Measurements from ENCODE around the gene BRI3.
A peak's percentile ranks its signal among the peaks of the same experiment; 100 is the strongest.

BRI3 gene

DNA sequence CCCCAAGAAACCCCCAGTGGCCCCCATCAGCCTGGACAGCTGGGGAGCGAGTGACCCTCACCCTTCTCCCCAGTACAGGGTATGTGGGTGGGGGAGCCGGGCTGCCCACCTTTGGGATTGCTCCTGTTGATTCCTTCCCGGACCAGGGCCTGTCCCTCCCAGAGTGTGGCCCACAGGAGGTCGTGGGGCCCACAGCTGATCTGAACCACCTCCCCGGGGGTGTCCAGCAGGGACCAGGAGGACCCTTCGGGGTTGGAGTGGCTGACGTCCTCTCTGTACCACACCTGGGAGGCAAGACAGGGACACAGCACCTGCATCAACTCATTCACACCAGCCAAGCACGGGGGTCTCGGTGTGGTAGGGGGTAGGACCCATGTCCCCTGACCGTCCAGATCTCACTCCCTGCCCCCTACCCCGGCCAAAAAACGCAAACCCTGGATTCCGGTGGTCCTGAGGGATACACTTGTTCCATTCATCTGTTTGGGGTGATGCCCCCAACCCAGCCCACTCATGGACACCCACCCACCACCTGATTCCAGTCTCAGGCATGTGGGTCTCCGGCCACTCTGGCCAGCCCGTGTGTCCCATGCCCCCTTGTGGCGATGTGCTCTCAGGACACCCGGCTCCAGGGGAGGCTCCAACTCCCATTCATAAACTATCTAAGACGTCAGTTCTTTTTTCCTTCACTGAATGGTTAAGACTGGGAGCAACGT lies 40.4 kb upstream of the BRI3 start:
- Histone ChIP-seq H3K4me3 (ENCODE audit: low read depth in 1 of 2, low read length in 2 of 2) (no peak overlapping the region), H3K9me3 (ENCODE audit: control insufficient read depth in 1 of 2, low read length in 2 of 2) (no peaks in the 10 kb centered on the region), H3K9ac (ENCODE audit: low read depth in 1 of 2, low read length in 2 of 2) (no peak overlapping the region), H3K36me3 (ENCODE audit: control insufficient read depth in 1 of 2, insufficient read depth in 2 of 2, low read length in 2 of 2) (peaks cover 8 to 25% of the 10 kb centered on the region in 2 donors), H3K27me3 (ENCODE audit: control insufficient read depth in 1 of 2, insufficient read depth in 2 of 2, low read length in 2 of 2) (no peaks in the 10 kb centered on the region), H3K27ac (ENCODE audit: low read depth, low read length) (no peak overlapping the region), H3K4me1 (ENCODE audit: control insufficient read depth in 1 of 2, insufficient read depth in 2 of 2, low read length in 2 of 2) (no peaks in the 10 kb centered on the region)

DNA sequence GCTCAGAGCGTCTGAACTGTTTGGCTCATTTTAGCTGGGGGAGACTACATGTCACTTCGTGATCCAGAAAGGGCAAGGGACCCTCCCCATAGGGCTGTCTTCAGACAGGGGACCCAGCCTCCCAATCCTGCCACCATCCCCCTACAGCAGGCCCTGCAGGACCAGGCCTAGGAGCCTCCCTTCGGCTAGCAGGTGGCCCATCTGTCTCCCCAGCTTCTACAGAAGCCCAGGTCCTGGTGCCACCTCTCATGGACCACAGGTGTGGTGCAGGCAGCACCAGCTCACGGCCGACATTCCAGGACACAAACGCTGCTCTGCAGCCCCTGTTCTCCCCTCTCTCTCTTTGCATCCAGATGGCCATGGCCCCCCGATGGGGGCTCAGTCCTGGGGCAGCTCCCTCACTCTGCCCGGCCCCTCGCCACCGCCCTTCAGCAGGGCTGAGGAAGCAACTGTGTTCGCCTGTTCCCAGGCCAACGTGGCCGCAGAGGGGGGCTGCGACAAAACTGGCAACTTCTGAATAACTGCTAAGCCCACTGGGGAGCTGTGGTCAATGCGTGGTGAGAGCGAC lies 39.7 kb upstream of the BRI3 start:
- Histone ChIP-seq H3K9ac (ENCODE audit: low read depth in 1 of 2, low read length in 2 of 2) (no peak overlapping the region), H3K27me3 (ENCODE audit: control insufficient read depth in 1 of 2, insufficient read depth in 2 of 2, low read length in 2 of 2) (no peaks in the 10 kb centered on the region), H3K36me3 (ENCODE audit: control insufficient read depth in 1 of 2, insufficient read depth in 2 of 2, low read length in 2 of 2) (peaks cover 6 to 25% of the 10 kb centered on the region in 2 donors), H3K9me3 (ENCODE audit: control insufficient read depth in 1 of 2, low read length in 2 of 2) (no peaks in the 10 kb centered on the region), H3K4me3 (ENCODE audit: low read depth in 1 of 2, low read length in 2 of 2) (no peak overlapping the region), H3K27ac (ENCODE audit: low read depth, low read length) (no peak overlapping the region), H3K4me1 (ENCODE audit: control insufficient read depth in 1 of 2, insufficient read depth in 2 of 2, low read length in 2 of 2) (no peaks in the 10 kb centered on the region)

GRCh38 chr7:98242342-98242741 lies 39.1 kb upstream of the BRI3 start:
- no peak overlapping the region for H3K4me3 ChIP-seq (ENCODE audit: low read depth in 1 of 2, low read length in 2 of 2)
- no peak overlapping the region for H3K27ac ChIP-seq (ENCODE audit: low read depth, low read length)
- H3K27me3 ChIP-seq (ENCODE audit: control insufficient read depth in 1 of 2, insufficient read depth in 2 of 2, low read length in 2 of 2), result no peaks in the 10 kb centered on the region
- H3K4me1 ChIP-seq (ENCODE audit: control insufficient read depth in 1 of 2, insufficient read depth in 2 of 2, low read length in 2 of 2), result no peaks in the 10 kb centered on the region
- peaks cover 4 to 25% of the 10 kb centered on the region in 2 donors for H3K36me3 ChIP-seq (ENCODE audit: control insufficient read depth in 1 of 2, insufficient read depth in 2 of 2, low read length in 2 of 2)
- H3K9me3 ChIP-seq (ENCODE audit: control insufficient read depth in 1 of 2, low read length in 2 of 2), result no peaks in the 10 kb centered on the region
- no peak overlapping the region for H3K9ac ChIP-seq (ENCODE audit: low read depth in 1 of 2, low read length in 2 of 2)

- H3K36me3 ChIP-seq (ENCODE audit: control insufficient read depth in 1 of 2, insufficient read depth in 2 of 2, low read length in 2 of 2), result peaks cover 4 to 21% of the 10 kb centered on the region in 2 donors
- H3K4me1 ChIP-seq (ENCODE audit: control insufficient read depth in 1 of 2, insufficient read depth in 2 of 2, low read length in 2 of 2), result no peaks in the 10 kb centered on the region
- H3K9me3 ChIP-seq (ENCODE audit: control insufficient read depth in 1 of 2, low read length in 2 of 2), result no peaks in the 10 kb centered on the region
- H3K27me3 ChIP-seq (ENCODE audit: control insufficient read depth in 1 of 2, insufficient read depth in 2 of 2, low read length in 2 of 2), result no peaks in the 10 kb centered on the region
- no peak overlapping the region for H3K9ac ChIP-seq (ENCODE audit: low read depth in 1 of 2, low read length in 2 of 2)
- no peak overlapping the region for H3K4me3 ChIP-seq (ENCODE audit: low read depth in 1 of 2, low read length in 2 of 2)
- no peak overlapping the region for H3K27ac ChIP-seq (ENCODE audit: low read depth, low read length)
Observed at GRCh38 chr7:98242934-98243333, 38.6 kb upstream of the BRI3 start.

- Histone ChIP-seq H3K9me3 (ENCODE audit: control insufficient read depth in 1 of 2, low read length in 2 of 2) (no peaks in the 10 kb centered on the region), H3K4me1 (ENCODE audit: control insufficient read depth in 1 of 2, insufficient read depth in 2 of 2, low read length in 2 of 2) (peaks cover under 1 to 4% of the 10 kb centered on the region in 2 donors), H3K27me3 (ENCODE audit: control insufficient read depth in 1 of 2, insufficient read depth in 2 of 2, low read length in 2 of 2) (no peaks in the 10 kb centered on the region), H3K27ac (ENCODE audit: low read depth, low read length) (no peak overlapping the region), H3K4me3 (ENCODE audit: low read depth in 1 of 2, low read length in 2 of 2) (no peak overlapping the region), H3K36me3 (ENCODE audit: control insufficient read depth in 1 of 2, insufficient read depth in 2 of 2, low read length in 2 of 2) (peaks cover 0 to 10% of the 10 kb centered on the region in 2 donors), H3K9ac (ENCODE audit: low read depth in 1 of 2, low read length in 2 of 2) (no peak overlapping the region)
Observed at GRCh38 chr7:98244871-98245270, 36.6 kb upstream of the BRI3 start.

- H3K9me3 ChIP-seq (ENCODE audit: control insufficient read depth in 1 of 2, low read length in 2 of 2), result no peaks in the 10 kb centered on the region
- peaks cover 0 to 7% of the 10 kb centered on the region in 2 donors for H3K36me3 ChIP-seq (ENCODE audit: control insufficient read depth in 1 of 2, insufficient read depth in 2 of 2, low read length in 2 of 2)
- H3K27ac ChIP-seq (ENCODE audit: low read depth, low read length), result no peak overlapping the region
- no peak overlapping the region for H3K4me3 ChIP-seq (ENCODE audit: low read depth in 1 of 2, low read length in 2 of 2)
- no peak overlapping the region for H3K9ac ChIP-seq (ENCODE audit: low read depth in 1 of 2, low read length in 2 of 2)
- peaks cover 23 to 26% of the 10 kb centered on the region in 2 donors for H3K4me1 ChIP-seq (ENCODE audit: control insufficient read depth in 1 of 2, insufficient read depth in 2 of 2, low read length in 2 of 2)
- H3K27me3 ChIP-seq (ENCODE audit: control insufficient read depth in 1 of 2, insufficient read depth in 2 of 2, low read length in 2 of 2), result no peaks in the 10 kb centered on the region
Observed at GRCh38 chr7:98248156-98248555, 33.3 kb upstream of the BRI3 start.

DNA sequence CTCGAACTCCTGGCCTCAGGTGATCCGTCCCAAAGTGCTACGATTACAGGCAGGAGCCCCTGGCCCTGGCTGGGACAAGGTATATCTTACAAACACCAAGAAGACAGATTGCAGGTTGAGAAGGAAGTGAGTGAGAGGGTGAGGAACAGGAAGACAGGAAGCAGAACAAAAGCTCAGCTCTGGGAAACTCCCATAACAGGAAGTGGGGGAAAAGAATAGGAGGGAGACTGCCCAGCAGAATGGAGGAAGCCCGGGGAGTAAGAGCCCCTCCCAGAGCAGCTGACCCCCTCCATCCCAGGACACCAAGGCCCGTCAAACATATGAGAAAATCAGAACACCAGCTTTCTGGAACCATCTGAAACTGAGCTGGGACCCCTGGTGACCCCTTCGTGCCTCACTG lies 32.4 kb upstream of the BRI3 start:
- H3K9me3 ChIP-seq (ENCODE audit: control insufficient read depth in 1 of 2, low read length in 2 of 2), result no peaks in the 10 kb centered on the region
- H3K4me3 ChIP-seq (ENCODE audit: low read depth in 1 of 2, low read length in 2 of 2), result no peak overlapping the region
- H3K27ac ChIP-seq (ENCODE audit: low read depth, low read length), result no peak overlapping the region
- H3K4me1 ChIP-seq (ENCODE audit: control insufficient read depth in 1 of 2, insufficient read depth in 2 of 2, low read length in 2 of 2), result peaks cover 28 to 30% of the 10 kb centered on the region in 2 donors
- H3K36me3 ChIP-seq (ENCODE audit: control insufficient read depth in 1 of 2, insufficient read depth in 2 of 2, low read length in 2 of 2), result peaks cover 0 to 6% of the 10 kb centered on the region in 2 donors
- no peak overlapping the region for H3K9ac ChIP-seq (ENCODE audit: low read depth in 1 of 2, low read length in 2 of 2)
- H3K27me3 ChIP-seq (ENCODE audit: control insufficient read depth in 1 of 2, insufficient read depth in 2 of 2, low read length in 2 of 2), result no peaks in the 10 kb centered on the region

DNA sequence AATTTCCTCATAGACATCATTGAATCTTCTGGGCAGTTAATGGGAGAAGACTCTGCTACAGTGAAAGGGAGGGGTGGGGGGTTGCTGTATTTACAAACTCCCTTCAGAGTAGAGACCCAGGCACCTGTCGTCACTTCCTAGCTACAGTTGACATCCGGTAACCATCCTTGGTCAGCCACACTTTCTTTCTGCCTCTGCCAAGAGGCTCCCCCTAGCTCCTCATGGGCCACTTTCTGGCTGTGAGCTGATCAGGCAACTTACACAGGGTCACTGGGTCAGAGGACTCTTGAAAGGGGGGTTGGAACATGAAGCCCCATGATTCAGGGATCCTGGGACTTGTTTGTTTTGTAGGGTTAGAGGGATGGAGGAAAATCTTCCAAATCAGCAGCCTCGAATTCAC lies 30.7 kb upstream of the BRI3 start:
- Histone ChIP-seq H3K27me3 (ENCODE audit: control insufficient read depth in 1 of 2, insufficient read depth in 2 of 2, low read length in 2 of 2) (no peaks in the 10 kb centered on the region), H3K9ac (ENCODE audit: low read depth in 1 of 2, low read length in 2 of 2) (peak overlapping the region; percentile 81 to 84), H3K4me3 (ENCODE audit: low read depth in 1 of 2, low read length in 2 of 2) (peak overlapping the region; percentile 96 to 97), H3K4me1 (ENCODE audit: control insufficient read depth in 1 of 2, insufficient read depth in 2 of 2, low read length in 2 of 2) (peaks cover 28 to 30% of the 10 kb centered on the region in 2 donors), H3K36me3 (ENCODE audit: control insufficient read depth in 1 of 2, insufficient read depth in 2 of 2, low read length in 2 of 2) (peaks cover 0 to 6% of the 10 kb centered on the region in 2 donors), H3K9me3 (ENCODE audit: control insufficient read depth in 1 of 2, low read length in 2 of 2) (no peaks in the 10 kb centered on the region), H3K27ac (ENCODE audit: low read depth, low read length) (peak overlapping the region; percentile 26)

GRCh38 chr7:98251231-98251600 lies 30.3 kb upstream of the BRI3 start:
- peak overlapping the region; percentile 96 to 97 for H3K4me3 ChIP-seq (ENCODE audit: low read depth in 1 of 2, low read length in 2 of 2)
- H3K9ac ChIP-seq (ENCODE audit: low read depth in 1 of 2, low read length in 2 of 2), result peak overlapping the region; percentile 81 to 84
- H3K27me3 ChIP-seq (ENCODE audit: control insufficient read depth in 1 of 2, insufficient read depth in 2 of 2, low read length in 2 of 2), result no peaks in the 10 kb centered on the region
- peaks cover 0 to 6% of the 10 kb centered on the region in 2 donors for H3K36me3 ChIP-seq (ENCODE audit: control insufficient read depth in 1 of 2, insufficient read depth in 2 of 2, low read length in 2 of 2)
- peaks cover 28 to 30% of the 10 kb centered on the region in 2 donors for H3K4me1 ChIP-seq (ENCODE audit: control insufficient read depth in 1 of 2, insufficient read depth in 2 of 2, low read length in 2 of 2)
- no peaks in the 10 kb centered on the region for H3K9me3 ChIP-seq (ENCODE audit: control insufficient read depth in 1 of 2, low read length in 2 of 2)
- H3K27ac ChIP-seq (ENCODE audit: low read depth, low read length), result peak overlapping the region; percentile 88

- peaks cover 28 to 30% of the 10 kb centered on the region in 2 donors for H3K4me1 ChIP-seq (ENCODE audit: control insufficient read depth in 1 of 2, insufficient read depth in 2 of 2, low read length in 2 of 2)
- peaks cover 0 to 8% of the 10 kb centered on the region in 2 donors for H3K36me3 ChIP-seq (ENCODE audit: control insufficient read depth in 1 of 2, insufficient read depth in 2 of 2, low read length in 2 of 2)
- H3K27ac ChIP-seq (ENCODE audit: low read depth, low read length), result peak within 1 kb of the TSS; percentile 88
- H3K27me3 ChIP-seq (ENCODE audit: control insufficient read depth in 1 of 2, insufficient read depth in 2 of 2, low read length in 2 of 2), result no peaks in the 10 kb centered on the region
- peak within 1 kb of the TSS; percentile 81 to 84 for H3K9ac ChIP-seq (ENCODE audit: low read depth in 1 of 2, low read length in 2 of 2)
- peak within 1 kb of the TSS; percentile 96 to 97 for H3K4me3 ChIP-seq (ENCODE audit: low read depth in 1 of 2, low read length in 2 of 2)
- no peaks in the 10 kb centered on the region for H3K9me3 ChIP-seq (ENCODE audit: control insufficient read depth in 1 of 2, low read length in 2 of 2)
Observed at GRCh38 chr7:98251601-98252424, 29.7 kb upstream of the BRI3 start, which contains the start of gene TECPR1. Gene TECPR1, minus strand, starts transcription at chr7:98252232. Its CDS starts 6,086 bp downstream, at chr7:98246146.
